SK-N-SH (cell line): ENCODE measurements around the gene CFAP210. TPM values are rescaled to one million over a fixed set of nuclear protein-coding genes. Genes with fewer than 3 reads are reported as not detected.

ENCODE experiments used
- CTCF ChIA-PET: fragments of 300-600, 350-600 bp; formaldehyde crosslinking; extraction: SDS; loops from one replicate; lab custom pipeline; 2021; lab: Yijun Ruan, JAX
- POLR2A ChIA-PET: fragments of 350-600 bp; sonication (Branson Sonifier 250); formaldehyde crosslinking; extraction: SDS; loops from one replicate; lab custom pipeline; 2020; ENCODE audit warnings: antibody characterized with exemption, inconsistent platforms; lab: Yijun Ruan, JAX
- DNase-seq: peaks from one replicate; pipeline ENCODE4 v3.0.0; 2012
- H2AFZ ChIP-seq: fragments of 200-600 bp; sonication (generic); 2 replicates; pipeline ENCODE4 v1.8.1; 2016; ENCODE audit warnings: antibody characterized with exemption, mild to moderate bottlenecking, low read depth
- H3F3A ChIP-seq: fragments of 200-600 bp; sonication (generic); replicated peaks from 2 replicates; pipeline ENCODE3; 2016; ENCODE audit warnings: antibody characterized with exemption, mild to moderate bottlenecking; ENCODE audit not compliant: insufficient read depth
- H3K27ac ChIP-seq, 2 experiments: fragments of 200-500 bp in 1 of 2; fragments of 200-600 bp in 1 of 2; sonication (Bioruptor generic) in 1 of 2; sonication (generic), shearing (Covaris generic) in 1 of 2; 2 replicates each; pipeline versions ENCODE4 v1.5.1 to v1.6.1; 2014 to 2016; ENCODE audit warnings: low read depth in 2 of 2, inconsistent platforms in 1 of 2, low read length in 1 of 2, mild to moderate bottlenecking in 1 of 2, mixed read lengths in 1 of 2
- H3K27me3 ChIP-seq: fragments of 200-600 bp; sonication (generic), shearing (Covaris generic); 2 replicates; pipeline ENCODE4 v1.6.1; 2016; ENCODE audit warnings: mixed run types; ENCODE audit not compliant: insufficient read depth
- H3K36me3 ChIP-seq, 2 experiments: fragments of 200-500 bp in 1 of 2; fragments of 200-600 bp in 1 of 2; sonication (Bioruptor generic) in 1 of 2; sonication (generic) in 1 of 2; replicated peaks in 1 of 2; 2 replicates each; pipeline versions ENCODE3 to v1.5.1; 2014 to 2016; ENCODE audit warnings: low read length in 1 of 2, mild to moderate bottlenecking in 1 of 2; ENCODE audit not compliant: insufficient read depth in 2 of 2, control insufficient read depth in 1 of 2
- H3K4me1 ChIP-seq, 2 experiments: fragments of 200-500 bp in 1 of 2; fragments of 200-600 bp in 1 of 2; sonication (Bioruptor generic) in 1 of 2; sonication (generic), shearing (Covaris generic) in 1 of 2; 2 replicates each; pipeline versions ENCODE4 v1.5.1 to v1.6.1; 2014 to 2016; ENCODE audit warnings: low read depth in 1 of 2, low read length in 1 of 2, mixed run types in 1 of 2; ENCODE audit not compliant: insufficient read depth in 2 of 2, control insufficient read depth in 1 of 2
- H3K4me2 ChIP-seq: fragments of 200-600 bp; sonication (generic), shearing (Covaris generic); 2 replicates; pipeline ENCODE4 v1.6.1; 2017; ENCODE audit warnings: mixed run types
- H3K4me3 ChIP-seq, 2 experiments: fragments of 200-500 bp in 1 of 2; fragments of 200-600 bp in 1 of 2; sonication (Bioruptor generic) in 1 of 2; sonication (generic), shearing (Covaris generic) in 1 of 2; 2 replicates each; pipeline versions ENCODE4 v1.5.1 to v1.8.1; 2014 to 2016; ENCODE audit warnings: low read depth in 2 of 2, inconsistent platforms in 1 of 2, low read length in 1 of 2, mild to moderate bottlenecking in 1 of 2, mixed read lengths in 1 of 2, moderate library complexity in 1 of 2
- H3K79me2 ChIP-seq: fragments of 200-600 bp; sonication (generic); 2 replicates; pipeline ENCODE4 v1.8.1; 2017; ENCODE audit warnings: mild to moderate bottlenecking; ENCODE audit not compliant: insufficient read depth
- H3K9ac ChIP-seq: fragments of 200-600 bp; sonication (generic); 2 replicates; pipeline ENCODE4 v1.6.1; 2017; ENCODE audit warnings: mixed run types
- H3K9me2 ChIP-seq: fragments of 200-600 bp; sonication (generic); 2 replicates; pipeline ENCODE4 v1.6.1; 2017; ENCODE audit warnings: mixed run types
- H3K9me3 ChIP-seq: fragments of 200-600 bp; sonication (generic); 2 replicates; pipeline ENCODE4 v1.6.1; 2017; ENCODE audit warnings: mixed run types, mild to moderate bottlenecking, moderate library complexity
- H4K20me1 ChIP-seq: fragments of 200-600 bp; sonication (generic); 2 replicates; pipeline ENCODE4 v1.6.1; 2017; ENCODE audit warnings: mild to moderate bottlenecking, mixed run types; ENCODE audit not compliant: insufficient read depth
- ELF1 ChIP-seq: IDR thresholded peaks from 2 replicates; pipeline ENCODE4 v1.4.0; 2012
- EP300 ChIP-seq, 2 experiments: IDR thresholded peaks; 2 replicates each; pipeline versions ENCODE4 v1.4.0 to v1.6.1; 2012; ENCODE audit warnings: borderline replicate concordance in 1 of 2, low read depth in 1 of 2, low read length in 1 of 2
- EZH2phosphoT487 ChIP-seq: fragments of 200-600 bp; sonication (generic); IDR thresholded peaks from 2 replicates; pipeline ENCODE4 v1.6.1; 2017; ENCODE audit warnings: low read depth, mixed run types, mild to moderate bottlenecking, antibody characterized with exemption, moderate library complexity, borderline replicate concordance
- FOXJ3 ChIP-seq: sonication (generic); formaldehyde crosslinking; IDR thresholded peaks from 2 replicates; pipeline ENCODE4 v1.5.1; 2020; ENCODE audit warnings: mild to moderate bottlenecking, missing genetic modification reagents
- GABPA ChIP-seq: IDR thresholded peaks from 2 replicates; pipeline ENCODE4 v1.4.0; 2012; ENCODE audit warnings: low read depth, mild to moderate bottlenecking
- GATA2 ChIP-seq: sonication (generic); formaldehyde crosslinking; IDR thresholded peaks from 2 replicates; pipeline ENCODE4 v1.5.0; 2020; ENCODE audit warnings: mild to moderate bottlenecking, missing genetic modification reagents
- IRF3 ChIP-seq: fragments of 150-350 bp; IDR thresholded peaks from 2 replicates; pipeline ENCODE4 v1.6.1; 2016; ENCODE audit warnings: mild to moderate bottlenecking, low read depth, low read length
- JUND ChIP-seq: IDR thresholded peaks from 2 replicates; pipeline ENCODE4 v1.4.0; 2012
- MAX ChIP-seq: IDR thresholded peaks from 2 replicates; pipeline ENCODE4 v1.4.0; 2012; ENCODE audit warnings: low read depth
- MXI1 ChIP-seq: IDR thresholded peaks from 2 replicates; pipeline ENCODE4 v1.6.1; 2012; ENCODE audit warnings: mild to moderate bottlenecking, low read depth, low read length, improper control_type of control experiment
- NRF1 ChIP-seq: IDR thresholded peaks from 2 replicates; pipeline ENCODE4 v1.6.1; 2012; ENCODE audit warnings: low read depth, mild to moderate bottlenecking, low read length
- RCOR1 ChIP-seq: fragments of 150-350 bp; IDR thresholded peaks from 2 replicates; pipeline ENCODE4 v1.6.1; 2017; ENCODE audit warnings: antibody characterized with exemption, low read length
- REST ChIP-seq: IDR thresholded peaks from 2 replicates; pipeline ENCODE4 v1.6.1; 2012; ENCODE audit warnings: mild to moderate bottlenecking, low read depth, low read length, moderate library complexity
- RXRA ChIP-seq: IDR thresholded peaks from 2 replicates; pipeline ENCODE4 v1.4.0; 2012; ENCODE audit warnings: low read depth, mild to moderate bottlenecking, borderline replicate concordance
- SIN3A ChIP-seq: IDR thresholded peaks from 2 replicates; pipeline ENCODE4 v1.6.1; 2012; ENCODE audit warnings: low read depth, mild to moderate bottlenecking, low read length, moderate library complexity, borderline replicate concordance
- SMC3 ChIP-seq: IDR thresholded peaks from 2 replicates; pipeline ENCODE4 v1.6.1; 2012; ENCODE audit warnings: low read depth, low read length, improper control_type of control experiment
- TAF1 ChIP-seq: IDR thresholded peaks from 2 replicates; pipeline ENCODE4 v1.6.1; 2012; ENCODE audit warnings: low read depth, mild to moderate bottlenecking, low read length, moderate library complexity, borderline replicate concordance
- TCF12 ChIP-seq: IDR thresholded peaks from 2 replicates; pipeline ENCODE4 v1.4.0; 2012
- USF1 ChIP-seq: IDR thresholded peaks from 2 replicates; pipeline ENCODE4 v1.4.0; 2012; ENCODE audit warnings: low read depth, borderline replicate concordance
- USF2 ChIP-seq: fragments of 150-350 bp; IDR thresholded peaks from 2 replicates; pipeline ENCODE4 v1.6.1; 2017; ENCODE audit warnings: antibody characterized with exemption, low read length, low read depth, borderline replicate concordance
- YY1 ChIP-seq: IDR thresholded peaks from 2 replicates; pipeline ENCODE4 v1.4.0; 2012; ENCODE audit warnings: low read depth, mild to moderate bottlenecking
- WGBS: methylation state at CpG from one replicate; pipeline ENCODE4 v1.1.6; 2017; ENCODE audit warnings: low lambda C conversion rate; 5-methylcytosine and 5-hydroxymethylcytosine counted together
- polyA plus RNA-seq, 3 experiments: library from polyadenylated mRNA; depleted of rRNA; stranded (reverse); fragments of >200 nt; gene quantifications; 2 replicates each; pipeline ENCODE4 v1.2.3, GENCODE V29; 2012

The CFAP210 gene
- polyA plus RNA-seq, 1 of the 3 experiments (the other 2 are of a cell fraction), result 0.03 TPM

GRCh38 chr2:169670937-169671336 is 23.3 kb downstream of the CFAP210 start:
- ChIA-PET POLR2A (no interaction called here), CTCF (no interaction called here)
- Histone ChIP-seq H3K27ac (no peak overlapping the region), H3F3A (no peaks in the 10 kb centered on the region), H3K79me2 (no peaks in the 10 kb centered on the region), H3K36me3 (no peaks in the 10 kb centered on the region), H4K20me1 (no peaks in the 10 kb centered on the region), H3K9me2 (no peaks in the 10 kb centered on the region), H3K4me1 (no peaks in the 10 kb centered on the region), H3K4me3 (no peak overlapping the region), H3K27me3 (no peaks in the 10 kb centered on the region), H3K9me3 (no peaks in the 10 kb centered on the region), H3K9ac (no peak overlapping the region), H2AFZ (no peak overlapping the region), H3K4me2 (no peak overlapping the region)
- no peak for DNase-seq
- WGBS, result 86% methylated on average over 4 of the region's 4 CpGs
- no peak for TF ChIP-seq ELF1
- no peak for TF ChIP-seq USF1
- TF ChIP-seq NRF1, result no peak
- TF ChIP-seq GATA2 (CRISPR knock-in tag), result no peak
- TF ChIP-seq SMC3, result no peak
- TF ChIP-seq RXRA, result no peak
- TF ChIP-seq RCOR1, result no peak
- TF ChIP-seq EZH2phosphoT487, result no peak
- no peak for TF ChIP-seq EP300 (IDR thresholded peaks at IDR 0.05; ENCODE audit: borderline replicate concordance in 1 of 2, low read depth in 1 of 2, low read length in 1 of 2)
- no peak for TF ChIP-seq YY1

GRCh38 chr2:169670215-169670651 is 24.0 kb downstream of the CFAP210 start:
- no peak for DNase-seq
- Histone ChIP-seq H3K9me2 (no peaks in the 10 kb centered on the region), H3K9ac (no peak overlapping the region), H3K4me3 (no peak overlapping the region), H3F3A (no peaks in the 10 kb centered on the region), H3K27me3 (no peaks in the 10 kb centered on the region), H3K27ac (no peak overlapping the region), H2AFZ (no peak overlapping the region), H3K4me1 (no peaks in the 10 kb centered on the region), H3K4me2 (no peak overlapping the region), H3K36me3 (no peaks in the 10 kb centered on the region), H3K79me2 (no peaks in the 10 kb centered on the region), H3K9me3 (no peaks in the 10 kb centered on the region), H4K20me1 (no peaks in the 10 kb centered on the region)
- 92% methylated on average over 2 of the region's 2 CpGs for WGBS
- TF ChIP-seq JUND, result no peak
- no peak for TF ChIP-seq MXI1
- no peak for TF ChIP-seq TAF1
- TF ChIP-seq ELF1, result no peak
- no peak for TF ChIP-seq SIN3A
- TF ChIP-seq GATA2 (CRISPR knock-in tag), result no peak
- no peak for TF ChIP-seq USF2
- no peak for TF ChIP-seq IRF3
- no peak for TF ChIP-seq GABPA
- TF ChIP-seq MAX, result no peak
- TF ChIP-seq SMC3, result no peak
- TF ChIP-seq EZH2phosphoT487, result no peak
- no peak for TF ChIP-seq REST
- TF ChIP-seq YY1, result no peak
- TF ChIP-seq FOXJ3 (CRISPR knock-in tag), result no peak
- TF ChIP-seq TCF12, result no peak
- TF ChIP-seq EP300 (IDR thresholded peaks at IDR 0.05; ENCODE audit: borderline replicate concordance in 1 of 2, low read depth in 1 of 2, low read length in 1 of 2), result no peak
- ChIA-PET CTCF (interaction anchor here (0.6 kb wide), 1 partner anchor 311 kb away, joined by 3 read pairs; no protein-coding TSS in a partner anchor), POLR2A (no interaction called here)
